H1 (cell line): ENCODE results near the gene DRD1. TPM values are rescaled to one million over a fixed set of nuclear protein-coding genes. Genes with fewer than 3 reads are reported as not detected.
A peak's percentile ranks its signal among the peaks of the same experiment; 100 is the strongest.

Experiments
- ATF2 ChIP-seq: IDR thresholded peaks from 2 replicates; pipeline ENCODE4 v1.6.1; 2012; ENCODE audit warnings: low read length, inconsistent platforms
- BCL11A ChIP-seq, 2 experiments: IDR thresholded peaks; one replicate each; pipeline ENCODE4 v1.6.1; 2011; ENCODE audit warnings: low read depth in 2 of 2, low read length in 2 of 2, mild to moderate bottlenecking in 2 of 2
- CHD1 ChIP-seq: IDR thresholded peaks from 2 replicates; pipeline ENCODE4 v1.6.1; 2012; ENCODE audit warnings: low read depth, low read length, improper control_type of control experiment
- CHD2 ChIP-seq: IDR thresholded peaks from 2 replicates; pipeline ENCODE4 v1.6.1; 2012; ENCODE audit warnings: low read length, improper control_type of control experiment
- CTCF ChIP-seq, 3 experiments: IDR thresholded peaks; 1 replicate in 2 of 3; 2 replicates in 1 of 3; pipeline versions ENCODE4 v1.5.1 to v1.6.1; 2011; ENCODE audit warnings: low read length in 3 of 3, mild to moderate bottlenecking in 3 of 3, inconsistent platforms in 2 of 3, low read depth in 1 of 3, moderate library complexity in 1 of 3; ENCODE audit not compliant: insufficient read depth in 1 of 3; ENCODE audit errors: control extremely low read depth in 1 of 3
- E2F6 ChIP-seq: IDR thresholded peaks from 2 replicates; pipeline ENCODE4 v1.6.1; 2012; ENCODE audit warnings: inconsistent platforms
- EZH2 ChIP-seq: fragments of 200-600 bp; sonication (generic); IDR thresholded peaks from 2 replicates; pipeline ENCODE4 v1.7.1; 2012; ENCODE audit warnings: low read depth, mild to moderate bottlenecking, moderate library complexity, low read length, inconsistent platforms; ENCODE audit not compliant: severe bottlenecking
- HDAC6 ChIP-seq: IDR thresholded peaks from one replicate; pipeline ENCODE4 v1.7.1; 2012; ENCODE audit warnings: low read depth, mild to moderate bottlenecking, inconsistent platforms, low read length, moderate library complexity
- KDM1A ChIP-seq: fragments of 200-600, 300-600 bp; sonication (generic); IDR thresholded peaks from 2 replicates; pipeline ENCODE4 v1.7.1; 2016; ENCODE audit warnings: mild to moderate bottlenecking, low read length, borderline replicate concordance
- KDM5A ChIP-seq: fragments of 200-600 bp; IDR thresholded peaks from 2 replicates; pipeline ENCODE4 v1.7.1; 2012; ENCODE audit warnings: mild to moderate bottlenecking, low read length, inconsistent platforms, mixed read lengths
- PHF8 ChIP-seq: fragments of 200-600 bp; sonication (generic); conservative IDR thresholded peaks from 2 replicates; pipeline ENCODE4 v1.7.1; 2012; ENCODE audit warnings: low read depth, mild to moderate bottlenecking, inconsistent platforms, low read length, moderate library complexity
- RFX5 ChIP-seq: IDR thresholded peaks from 2 replicates; pipeline ENCODE4 v1.6.1; 2011; ENCODE audit warnings: low read depth, low read length, improper control_type of control experiment, borderline replicate concordance
- RNF2 ChIP-seq: fragments of 200-900, 300-1000 bp; sonication (generic); IDR thresholded peaks from 2 replicates; pipeline ENCODE4 v1.7.1; 2016; ENCODE audit warnings: borderline replicate concordance, low read depth, mild to moderate bottlenecking, antibody characterized with exemption, low read length; ENCODE audit not compliant: poor library complexity, severe bottlenecking; ENCODE audit errors: missing control alignments
- SIN3A ChIP-seq, 2 experiments: IDR thresholded peaks in 1 of 2; conservative IDR thresholded peaks in 1 of 2; 2 replicates each; pipeline ENCODE4 v1.6.1; 2011 to 2012; ENCODE audit warnings: low read length in 2 of 2, improper control_type of control experiment in 1 of 2, low read depth in 1 of 2, mild to moderate bottlenecking in 1 of 2
- SRF ChIP-seq: IDR thresholded peaks from 2 replicates; pipeline ENCODE4 v1.6.1; 2011; ENCODE audit warnings: mild to moderate bottlenecking, low read depth, low read length, moderate library complexity
- TCF12 ChIP-seq: IDR thresholded peaks from 2 replicates; pipeline ENCODE4 v1.6.1; 2011; ENCODE audit warnings: low read depth, mild to moderate bottlenecking, low read length
- TEAD4 ChIP-seq: IDR thresholded peaks from 2 replicates; pipeline ENCODE4 v1.6.1; 2012; ENCODE audit warnings: low read depth, low read length, inconsistent platforms, mixed read lengths
- YY1 ChIP-seq: IDR thresholded peaks from 2 replicates; pipeline ENCODE4 v1.6.1; 2011; ENCODE audit warnings: low read depth, mild to moderate bottlenecking, low read length
- polyA plus RNA-seq, 7 experiments: library from polyadenylated mRNA; depleted of rRNA in 3 of 7; stranded (reverse) in 5 of 7; unstranded in 2 of 7; fragments of >200 nt in 5 of 7; fragments of 200-250 nt in 2 of 7; gene quantifications; 1 replicate in 5 of 7; 2 replicates in 1 of 7; 4 replicates in 1 of 7; pipeline versions ENCODE4 v1.2.1 to v1.2.3, GENCODE V29; 2011 to 2013; ENCODE audit warnings: missing spikeins in 2 of 7, mixed read lengths in 2 of 7
- total RNA-seq: library from RNA; stranded (reverse); fragmentation: NEBNext Ultra II Directional; extraction: Animal tissue kit (Norgen Biotek cat#: 25700); gene quantifications from 2 replicates; pipeline ENCODE4 v1.2.1, GENCODE V29; 2021

Gene DRD1
- total and polyA plus RNA-seq, 2 of the 8 experiments (the other 6 are each of a cell fraction or from before 2014, with no cell fraction given), result 0.03 to 0.19 TPM

GRCh38 chr5:175444060-175444904 lies at the start of gene DRD1 (continued):
- TF ChIP-seq E2F6 (peak; percentile 67), TCF12 (no peak), ATF2 (no peak), BCL11A (IDR thresholded peaks at IDR 0.05; ENCODE audit: low read depth in 2 of 2, low read length in 2 of 2) (no peak), CHD1 (no peak), KDM1A (no peak), RFX5 (no peak), EZH2 (peak; percentile 67), KDM5A (no peak), HDAC6 (no peak), RNF2 (peak; percentile 29), YY1 (peak; percentile 45; the same call in 1 of the 2 replicates), CHD2 (0 out of 2 replicates have a peak, but pooled peaks have one; percentile 22), SIN3A (conservative IDR thresholded peaks at IDR 0.05 in 1 of 2, IDR thresholded peaks at IDR 0.05 in 1 of 2; ENCODE audit: low read depth in 1 of 2, low read length in 2 of 2) (0 out of 4 replicates have a peak, but pooled peaks of 1 of the 2 experiments have one; percentile 34), PHF8 (no peak), TEAD4 (no peak), CTCF (IDR thresholded peaks at IDR 0.05; ENCODE audit: control extremely low read depth in 1 of 3, insufficient read depth in 1 of 3, low read depth in 1 of 3, low read length in 3 of 3) (peak; percentile 75 to 95 (median 77)), SRF (no peak)
